ENCODE results near the gene SGSM2.

The SGSM2 gene

DNA sequence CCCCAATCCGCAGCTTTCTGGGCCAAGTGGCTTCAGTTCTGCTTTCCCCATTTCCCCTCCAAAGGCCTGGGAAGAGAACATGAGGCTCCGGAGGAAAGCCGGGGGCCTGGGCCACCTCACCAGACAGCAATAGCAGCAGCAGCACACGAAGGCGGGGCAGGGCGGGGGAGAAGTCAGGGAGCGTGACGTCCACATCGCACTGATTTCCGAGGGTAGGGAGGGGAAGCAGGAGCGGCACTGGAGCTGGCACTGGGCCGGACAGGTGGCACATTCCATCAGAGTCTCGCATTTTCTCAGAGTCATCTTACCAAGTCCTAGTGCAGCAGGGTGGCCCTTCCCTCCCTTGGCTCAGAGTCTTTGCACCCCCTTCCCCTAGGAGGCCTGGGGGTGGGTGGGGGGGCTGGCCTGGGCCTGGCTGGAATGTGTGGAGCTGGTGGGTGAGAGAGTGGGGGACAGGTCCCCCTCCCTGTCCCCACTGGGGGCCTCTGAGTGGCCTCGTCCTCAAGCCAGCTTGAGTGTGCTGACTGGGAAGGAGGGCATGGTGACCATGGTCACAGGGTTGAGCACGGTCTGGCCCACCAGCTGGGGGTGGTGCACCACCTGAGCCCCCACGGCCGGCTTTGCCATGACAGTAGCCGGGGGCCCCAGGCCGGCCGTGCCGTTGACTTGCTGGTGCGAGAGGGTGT, 49.2 kb downstream of the SGSM2 start:
- Mint-ChIP-seq H3K4me1 (peaks cover 29% of the 10 kb centered on the region), H3K4me3 (no peak overlapping the region), H3K9me3 (no peaks in the 10 kb centered on the region), H3K27ac (no peak overlapping the region), H3K36me3 (no peaks in the 10 kb centered on the region), H3K27me3 (no peaks in the 10 kb centered on the region)

DNA sequence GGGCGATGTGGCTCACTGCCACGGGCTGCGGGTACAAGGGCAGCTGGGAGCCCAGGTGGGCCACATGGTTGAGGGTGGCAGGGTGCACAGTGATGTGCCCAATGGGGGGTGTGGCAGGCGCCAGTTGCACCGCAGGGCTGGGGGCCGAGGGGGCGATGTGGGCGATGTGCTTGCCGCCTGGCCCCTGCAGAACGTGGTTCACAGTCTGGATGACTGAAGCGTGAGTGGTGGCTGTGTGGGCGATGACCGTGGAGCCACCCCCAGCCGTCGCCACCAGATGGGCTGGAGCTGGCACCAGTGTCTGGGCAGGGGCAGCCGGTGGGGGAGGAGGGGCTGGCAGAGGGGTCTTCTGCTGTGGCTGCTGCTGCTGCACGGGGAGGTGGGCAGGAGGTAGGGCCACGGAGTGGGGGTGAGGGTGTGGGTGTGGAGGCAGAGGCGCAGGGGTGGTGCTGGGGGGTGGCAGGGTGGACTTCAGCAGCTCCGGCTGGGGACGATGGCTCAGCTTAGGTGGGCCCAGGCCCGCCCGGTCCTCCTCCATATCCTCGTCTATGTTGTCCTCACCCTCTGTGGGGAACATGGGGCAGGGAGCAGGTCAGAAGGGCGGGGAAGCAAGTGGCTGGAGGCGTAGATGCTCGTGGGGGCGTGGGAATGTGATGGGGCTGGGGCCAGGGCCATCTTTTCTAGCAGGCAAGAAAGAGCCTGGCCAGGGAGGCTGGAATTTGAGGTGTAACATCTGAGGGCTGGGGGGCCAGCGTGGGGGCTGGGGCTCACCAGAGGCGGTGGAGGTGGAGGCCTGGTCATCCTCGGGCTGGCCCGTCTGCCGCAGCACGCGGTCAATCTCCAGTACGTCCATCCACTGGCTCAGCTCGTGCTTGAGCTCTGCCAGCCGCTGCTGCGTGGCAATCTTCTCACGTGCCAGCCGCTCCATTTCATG, 50.1 kb downstream of the SGSM2 start:
- no peaks in the 10 kb centered on the region for H3K9me3 Mint-ChIP-seq

DNA sequence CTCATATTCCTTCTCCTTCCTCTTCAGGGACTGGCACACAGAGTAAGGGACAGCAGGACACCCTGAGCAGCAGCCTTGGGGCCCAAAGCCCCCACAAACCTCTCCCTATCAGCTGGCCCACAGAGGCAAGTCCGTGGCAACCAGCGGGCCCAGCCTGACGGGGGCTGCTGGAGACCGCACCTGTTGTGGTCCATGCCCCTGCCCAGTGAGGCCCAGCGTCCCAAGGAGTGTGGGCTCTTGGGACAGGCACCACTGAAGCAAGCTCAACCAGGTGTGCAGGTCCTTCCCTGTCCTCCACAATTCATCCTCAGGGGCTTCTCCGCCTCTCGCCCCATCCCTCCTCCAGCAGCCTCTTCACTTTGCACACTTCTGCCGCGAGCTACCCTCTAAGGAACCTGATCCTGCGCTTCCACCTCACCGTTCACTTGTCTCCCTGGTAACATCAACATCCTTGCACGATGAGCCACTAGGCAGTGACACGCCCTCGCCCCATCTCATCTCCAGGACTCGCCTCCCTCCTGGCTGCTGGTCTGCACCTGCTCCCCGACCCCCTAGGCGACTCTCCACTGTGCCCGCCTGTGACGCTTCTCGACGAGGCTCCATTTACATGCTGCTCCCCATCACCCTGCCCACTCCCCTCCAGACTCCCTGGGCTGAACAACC, 50.9 kb downstream of the SGSM2 start:
- peaks cover 34% of the 10 kb centered on the region for H3K4me1 Mint-ChIP-seq
- no peak overlapping the region for H3K27ac Mint-ChIP-seq
- H3K9me3 Mint-ChIP-seq, result no peaks in the 10 kb centered on the region
- no peaks in the 10 kb centered on the region for H3K27me3 Mint-ChIP-seq
- no peaks in the 10 kb centered on the region for H3K36me3 Mint-ChIP-seq
- no peak overlapping the region for H3K4me3 Mint-ChIP-seq

More for the DNA sequence above, 50.1 kb downstream of the SGSM2 start:
- Mint-ChIP-seq H3K27ac (no peak overlapping the region), H3K4me1 (peaks cover 37% of the 10 kb centered on the region), H3K4me3 (no peak overlapping the region), H3K36me3 (no peaks in the 10 kb centered on the region), H3K27me3 (no peaks in the 10 kb centered on the region)

- Mint-ChIP-seq H3K4me3 (no peak overlapping the region), H3K27me3 (no peaks in the 10 kb centered on the region), H3K36me3 (no peaks in the 10 kb centered on the region), H3K27ac (peak overlapping the region; percentile 1), H3K4me1 (peaks cover 34% of the 10 kb centered on the region), H3K9me3 (no peaks in the 10 kb centered on the region)
Observed at GRCh38 chr17:2388683-2389055, 51.4 kb downstream of the SGSM2 start.

GRCh38 chr17:2390199-2390836, 53.0 kb downstream of the SGSM2 start:
- Mint-ChIP-seq H3K27ac (no peak overlapping the region), H3K27me3 (no peaks in the 10 kb centered on the region), H3K9me3 (no peaks in the 10 kb centered on the region), H3K4me1 (peaks cover 42% of the 10 kb centered on the region), H3K36me3 (no peaks in the 10 kb centered on the region), H3K4me3 (no peak overlapping the region)

GRCh38 chr17:2391597-2392251, 54.4 kb downstream of the SGSM2 start:
- Mint-ChIP-seq H3K4me3 (peak overlapping the region; percentile 92), H3K9me3 (no peaks in the 10 kb centered on the region), H3K27me3 (no peaks in the 10 kb centered on the region), H3K4me1 (peaks cover 49% of the 10 kb centered on the region), H3K27ac (peak overlapping the region; percentile 95), H3K36me3 (no peaks in the 10 kb centered on the region)

DNA sequence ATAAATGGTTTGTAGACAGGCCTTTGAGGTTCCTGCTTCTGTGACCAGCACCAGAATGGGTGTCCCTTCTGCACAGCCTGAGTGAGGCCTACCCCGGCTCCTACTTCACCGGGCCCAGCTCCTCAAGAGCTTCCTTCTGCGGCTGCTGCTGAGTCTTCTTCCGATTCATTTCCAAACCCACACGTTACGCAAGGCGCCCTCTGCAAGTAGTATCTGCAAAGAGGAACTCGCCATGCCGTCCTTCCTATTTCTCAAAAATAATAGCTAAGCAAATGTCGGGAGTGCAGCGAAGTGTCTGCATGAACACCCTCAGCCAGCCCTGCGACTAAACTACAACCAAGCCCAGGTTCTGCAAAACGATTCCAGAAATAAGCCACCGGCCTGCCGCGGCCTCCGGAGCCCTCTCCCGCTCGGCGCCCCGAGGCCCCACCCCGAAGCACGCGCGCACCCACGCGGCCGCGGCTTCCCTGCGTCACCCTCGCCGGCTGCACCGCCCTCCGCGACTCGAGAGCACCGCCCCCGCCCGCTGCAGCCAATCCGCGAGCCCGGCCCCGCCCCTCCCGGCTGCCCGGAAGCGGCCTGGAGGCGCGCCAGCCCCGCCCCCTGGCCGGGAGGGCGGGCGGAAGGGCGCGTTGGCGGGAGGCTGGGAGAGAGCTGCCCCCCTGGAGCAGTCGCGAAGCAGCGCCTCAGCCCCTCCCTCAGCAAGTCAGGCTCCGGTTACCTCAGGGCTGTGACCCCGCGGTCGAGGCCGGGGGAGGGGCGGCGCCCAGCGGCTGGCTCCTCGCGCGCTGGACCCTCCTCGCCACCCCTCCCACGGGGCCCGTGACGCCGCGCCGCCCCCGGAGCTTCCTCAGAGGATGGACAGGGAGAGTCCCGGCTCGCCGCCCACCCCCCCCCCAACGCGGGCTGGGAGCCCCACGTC, 55.2 kb downstream of the SGSM2 start:
- Mint-ChIP-seq H3K9me3 (no peaks in the 10 kb centered on the region), H3K27me3 (no peaks in the 10 kb centered on the region), H3K27ac (peak overlapping the region; percentile 95), H3K4me1 (peaks cover 55% of the 10 kb centered on the region), H3K36me3 (no peaks in the 10 kb centered on the region), H3K4me3 (peak overlapping the region; percentile 92)

DNA sequence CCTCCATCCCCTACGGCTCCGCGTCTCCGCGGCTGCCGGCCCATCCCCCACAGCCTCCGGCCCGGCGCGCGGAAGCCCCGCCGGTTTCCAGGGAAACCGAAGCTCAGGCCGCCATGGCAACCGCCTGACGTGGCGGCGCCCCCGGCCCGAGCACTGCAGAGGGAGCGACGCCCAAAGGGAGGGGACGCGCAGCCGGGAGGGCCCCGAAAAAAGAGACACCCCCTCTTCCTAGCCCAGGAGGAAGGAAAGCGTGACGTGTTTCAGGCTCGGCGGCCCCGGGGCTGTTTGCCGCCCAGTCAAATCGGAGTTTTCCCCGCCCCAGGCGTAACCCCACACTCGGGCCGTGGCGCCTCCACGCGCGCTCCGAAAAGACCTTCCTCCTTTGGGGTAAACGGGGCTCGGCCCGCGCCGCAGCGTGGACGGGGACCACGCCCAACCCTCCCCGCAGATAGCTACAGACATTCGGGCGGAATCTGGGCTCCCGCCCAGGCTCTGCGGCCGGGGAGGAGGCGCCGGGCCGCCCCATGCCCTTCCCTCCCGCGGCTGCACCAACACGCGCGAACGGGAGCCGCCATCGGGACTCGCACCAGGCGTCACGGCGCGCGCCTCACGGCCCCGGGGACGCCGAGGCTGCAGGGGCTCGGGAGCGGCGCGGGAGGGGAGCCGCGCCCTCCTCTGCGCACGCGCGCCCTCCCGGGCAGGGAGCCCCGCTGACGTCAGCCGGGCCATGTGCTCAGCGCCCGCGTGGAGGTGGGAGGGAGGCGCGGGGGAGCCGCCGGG, 56.1 kb downstream of the SGSM2 start:
- Mint-ChIP-seq H3K27me3 (no peaks in the 10 kb centered on the region), H3K36me3 (no peaks in the 10 kb centered on the region)

DNA sequence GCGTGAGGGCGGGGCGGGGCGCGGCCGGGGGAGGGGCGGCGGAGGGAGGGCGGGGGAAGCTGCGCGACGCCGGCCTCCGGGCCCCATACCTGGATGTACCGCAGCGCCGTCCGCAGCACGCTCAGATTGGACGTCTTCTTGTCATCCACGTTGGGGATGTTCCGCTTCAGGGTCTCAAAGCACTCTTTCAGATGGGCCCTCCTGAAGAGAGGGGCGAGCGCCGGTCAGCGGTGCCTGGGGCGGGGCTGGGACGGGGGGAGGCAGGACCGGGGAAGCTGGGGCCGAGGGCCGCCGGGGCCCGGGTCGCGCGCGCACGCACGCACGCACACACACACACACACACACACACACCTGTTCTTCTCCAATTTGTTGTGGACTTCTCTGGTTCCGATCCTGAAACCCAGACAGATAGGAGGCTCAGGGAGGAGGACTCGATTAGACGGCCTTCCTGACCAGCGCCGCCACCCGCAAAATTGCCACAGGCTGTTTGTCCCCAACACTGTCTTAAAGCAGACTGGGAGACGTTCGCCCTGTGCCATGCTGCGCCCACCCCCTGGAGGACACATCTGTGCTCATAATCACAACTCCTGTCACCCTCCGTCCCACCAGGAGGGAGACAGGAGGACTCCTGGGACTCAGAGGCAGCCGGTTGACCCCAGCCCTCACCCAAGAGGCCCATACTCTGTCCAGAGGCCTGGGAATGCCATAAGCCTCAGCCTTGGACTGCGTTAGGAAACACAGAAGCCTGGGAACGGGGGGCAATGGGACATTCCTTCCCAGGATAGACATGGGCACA, 56.9 kb downstream of the SGSM2 start:
- Mint-ChIP-seq H3K27me3 (no peaks in the 10 kb centered on the region), H3K27ac (peak overlapping the region; percentile 95), H3K4me3 (peak overlapping the region; percentile 85), H3K9me3 (no peaks in the 10 kb centered on the region), H3K36me3 (no peaks in the 10 kb centered on the region), H3K4me1 (peaks cover 60% of the 10 kb centered on the region)

More for the DNA sequence above, 56.1 kb downstream of the SGSM2 start:
- Mint-ChIP-seq H3K4me1 (peaks cover 60% of the 10 kb centered on the region), H3K27ac (peak overlapping the region; percentile 93), H3K4me3 (peak overlapping the region; percentile 87), H3K9me3 (no peaks in the 10 kb centered on the region)

DNA sequence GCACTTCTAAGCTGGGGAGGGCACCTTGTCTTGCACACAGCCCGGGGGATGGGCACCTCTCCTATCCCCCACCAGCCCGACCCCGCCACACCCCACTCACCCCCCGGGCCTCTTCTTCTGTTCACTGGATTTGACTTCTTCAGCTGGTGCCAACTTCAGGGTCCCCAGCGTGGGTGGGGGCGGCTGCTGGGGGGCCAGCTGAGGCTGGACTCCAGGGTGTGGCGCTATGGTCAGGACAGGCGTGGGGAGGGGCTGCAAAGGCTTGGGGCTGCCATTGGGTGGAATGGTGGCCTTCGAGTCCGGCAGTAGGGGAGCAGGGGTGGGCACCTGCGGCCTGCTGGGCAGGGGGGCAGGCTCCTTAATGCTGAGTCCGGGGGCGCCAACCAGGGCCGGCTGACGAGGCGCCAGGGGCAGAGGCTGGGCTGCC, 57.5 kb downstream of the SGSM2 start:
- Mint-ChIP-seq H3K36me3 (no peaks in the 10 kb centered on the region), H3K4me1 (peaks cover 62% of the 10 kb centered on the region), H3K4me3 (peak overlapping the region; percentile 44), H3K9me3 (no peaks in the 10 kb centered on the region), H3K27ac (no peak overlapping the region), H3K27me3 (no peaks in the 10 kb centered on the region)

DNA sequence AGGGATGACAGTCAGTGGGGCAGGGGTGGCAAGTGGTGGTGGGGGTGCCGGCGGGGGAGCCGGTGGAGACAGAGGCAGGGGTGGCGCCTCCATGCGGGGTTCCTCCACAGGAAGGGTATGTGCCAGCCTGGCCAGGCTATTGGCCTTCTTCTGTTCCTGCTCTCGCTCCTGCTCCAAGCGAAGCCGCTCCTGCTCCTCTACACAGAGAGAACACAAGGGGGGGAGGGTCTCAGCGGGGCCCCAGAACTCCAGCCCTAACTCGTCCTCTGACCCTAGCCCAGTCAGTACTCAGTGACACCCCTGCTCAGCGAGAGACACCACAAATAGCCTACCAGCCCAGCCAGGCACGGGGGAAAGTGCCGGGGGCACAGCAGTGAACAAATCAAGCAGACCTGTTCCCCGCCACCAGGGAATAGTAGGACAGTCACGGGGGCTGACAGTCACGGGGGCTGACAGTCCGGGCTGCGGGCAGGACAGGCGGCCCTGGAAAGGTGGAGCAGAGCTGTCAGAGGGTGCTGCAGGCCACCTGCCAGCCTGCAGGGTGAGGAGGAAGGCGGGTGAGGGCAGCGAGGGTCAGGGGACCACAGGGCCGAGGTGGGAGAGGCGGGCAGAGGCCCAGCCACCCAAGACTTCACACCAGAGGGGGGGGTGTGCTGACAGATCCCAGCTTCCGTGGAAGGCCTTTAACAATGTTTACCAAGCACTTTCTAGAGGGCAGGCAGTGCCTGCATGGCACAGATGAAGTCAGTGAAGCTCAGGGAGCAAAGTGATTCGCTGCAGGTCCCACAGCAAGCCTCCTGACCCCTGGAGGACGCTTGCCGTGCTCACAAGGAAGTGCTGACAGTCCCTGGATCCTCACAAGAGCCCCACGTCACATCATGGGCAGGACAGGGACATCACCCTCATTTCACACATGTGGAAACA, 58.2 kb downstream of the SGSM2 start:
- H3K4me1 Mint-ChIP-seq, result peaks cover 55% of the 10 kb centered on the region
- H3K27ac Mint-ChIP-seq, result peak overlapping the region; percentile 71
- H3K27me3 Mint-ChIP-seq, result no peaks in the 10 kb centered on the region
- H3K4me3 Mint-ChIP-seq, result peak overlapping the region; percentile 71
- H3K9me3 Mint-ChIP-seq, result no peaks in the 10 kb centered on the region
- H3K36me3 Mint-ChIP-seq, result no peaks in the 10 kb centered on the region

- Mint-ChIP-seq H3K4me1 (peaks cover 52% of the 10 kb centered on the region), H3K27me3 (no peaks in the 10 kb centered on the region), H3K27ac (peak overlapping the region; percentile 71), H3K9me3 (no peaks in the 10 kb centered on the region), H3K4me3 (peak overlapping the region; percentile 71), H3K36me3 (no peaks in the 10 kb centered on the region)
Observed at GRCh38 chr17:2396192-2396567, 58.9 kb downstream of the SGSM2 start.

All from activated naive CD4-positive, alpha-beta T cell treated with anti-CD3 and anti-CD28 coated beads, Interleukin-2, amount 50 U/mL, for 24 hours (primary cell).